ENCODE measurements around the gene C6orf141. TPM values are rescaled to one million over a fixed set of nuclear protein-coding genes. Genes with fewer than 3 reads are reported as not detected.

C6orf141 gene
- total and polyA plus RNA-seq, 8 donors = 2.4 to 21.1 (median 7.4) TPM

- TF ChIP-seq, protein P1, sequence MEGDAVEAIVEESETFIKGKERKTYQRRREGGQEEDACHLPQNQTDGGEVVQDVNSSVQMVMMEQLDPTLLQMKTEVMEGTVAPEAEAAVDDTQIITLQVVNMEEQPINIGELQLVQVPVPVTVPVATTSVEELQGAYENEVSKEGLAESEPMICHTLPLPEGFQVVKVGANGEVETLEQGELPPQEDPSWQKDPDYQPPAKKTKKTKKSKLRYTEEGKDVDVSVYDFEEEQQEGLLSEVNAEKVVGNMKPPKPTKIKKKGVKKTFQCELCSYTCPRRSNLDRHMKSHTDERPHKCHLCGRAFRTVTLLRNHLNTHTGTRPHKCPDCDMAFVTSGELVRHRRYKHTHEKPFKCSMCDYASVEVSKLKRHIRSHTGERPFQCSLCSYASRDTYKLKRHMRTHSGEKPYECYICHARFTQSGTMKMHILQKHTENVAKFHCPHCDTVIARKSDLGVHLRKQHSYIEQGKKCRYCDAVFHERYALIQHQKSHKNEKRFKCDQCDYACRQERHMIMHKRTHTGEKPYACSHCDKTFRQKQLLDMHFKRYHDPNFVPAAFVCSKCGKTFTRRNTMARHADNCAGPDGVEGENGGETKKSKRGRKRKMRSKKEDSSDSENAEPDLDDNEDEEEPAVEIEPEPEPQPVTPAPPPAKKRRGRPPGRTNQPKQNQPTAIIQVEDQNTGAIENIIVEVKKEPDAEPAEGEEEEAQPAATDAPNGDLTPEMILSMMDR (IDR thresholded peaks at IDR 0.05) = no peak
- Histone ChIP-seq H3K4me1 (peaks cover 0 to 7% (median 0%) of the 10 kb centered on the region in 3 donors), H3K27me3 (no peaks in the 10 kb centered on the region), H3K27ac (peak overlapping the region in 2 of 4 donors; percentile 71 to 76), H3K36me3 (no peaks in the 10 kb centered on the region), H3K9me3 (no peaks in the 10 kb centered on the region), H3K4me3 (peak overlapping the region; percentile 26 to 61 (median 32))
- WGBS, 2 donors = 44 to 52% methylated on average over 19 to 20 of the region's 20 CpGs
- FAIRE-seq (no peak), DNase-seq (no peak), ATAC-seq (no peak)
- intact Hi-C loops (cut with DNase I) = no loop called here
These were observed 577 bp upstream of the C6orf141 start for GRCh38 chr6:49549691-49550491.

- FAIRE-seq (no peak), ATAC-seq (peak; percentile 63 to 72 (median 68)), DNase-seq (peak in 4 of 6 donors; percentile 6 to 63 (median 36))
- Histone ChIP-seq H3K36me3 (no peaks in the 10 kb centered on the region), H3K4me3 (peak overlapping the region; percentile 26 to 61 (median 32)), H3K9me3 (no peaks in the 10 kb centered on the region), H3K27ac (peak overlapping the region; percentile 25 to 76 (median 68)), H3K27me3 (peaks cover 0 to 4% (median 0%) of the 10 kb centered on the region in 4 donors), H3K4me1 (peaks cover 0 to 7% (median 0%) of the 10 kb centered on the region in 3 donors)
- TF ChIP-seq, protein P1 (IDR thresholded peaks at IDR 0.05) = no peak
- WGBS, 2 donors = 2 to 3% methylated on average over 38 of the region's 38 CpGs
- intact Hi-C loops (cut with DNase I) = no loop called here
These were observed 804 bp downstream of the C6orf141 start for GRCh38 chr6:49551078-49551865.

GRCh38 chr6:49551866-49552129 is 1.3 kb downstream of the C6orf141 start:
- 50% methylated on average over 2 of the region's 2 CpGs for WGBS, 2 donors
- peak overlapping the region in 2 of 4 donors; percentile 71 to 76 for H3K27ac ChIP-seq
- H3K4me3 ChIP-seq = peak overlapping the region; percentile 26 to 61 (median 32)
- intact Hi-C loops (cut with DNase I) = no loop called here
- no peaks in the 10 kb centered on the region for H3K36me3 ChIP-seq
- no peak for DNase-seq
- H3K27me3 ChIP-seq = peaks cover 0 to 4% (median 0%) of the 10 kb centered on the region in 4 donors
- ATAC-seq = no peak
- TF ChIP-seq, protein P1 (IDR thresholded peaks at IDR 0.05) = no peak
- FAIRE-seq = no peak
- peaks cover 0 to 8% (median 0%) of the 10 kb centered on the region in 3 donors for H3K4me1 ChIP-seq
- no peaks in the 10 kb centered on the region for H3K9me3 ChIP-seq

GRCh38 chr6:49552596-49552995 is 2.1 kb downstream of the C6orf141 start:
- TF ChIP-seq, protein P1 (IDR thresholded peaks at IDR 0.05) = no peak
- Histone ChIP-seq H3K27ac (peak overlapping the region in 2 of 4 donors; percentile 56 to 76), H3K4me1 (peaks cover 0 to 11% (median 0%) of the 10 kb centered on the region in 3 donors), H3K4me3 (peak overlapping the region in 2 of 4 donors; percentile 30 to 61), H3K9me3 (no peaks in the 10 kb centered on the region), H3K27me3 (peaks cover 0 to 4% (median 0%) of the 10 kb centered on the region in 4 donors), H3K36me3 (no peaks in the 10 kb centered on the region)
- FAIRE-seq (no peak), DNase-seq (no peak), ATAC-seq (no peak)
- WGBS, 2 donors = 93 to 97% methylated on average over 2 of the region's 2 CpGs
- intact Hi-C loops (cut with DNase I) = no loop called here
